HepG2 (cell line): ENCODE results near the gene ZMYND8. TPM values are rescaled to one million over a fixed set of nuclear protein-coding genes. Genes with fewer than 3 reads are reported as not detected.

ENCODE experiments used
- CBFB ChIP-seq: sonication (generic); formaldehyde crosslinking; IDR thresholded peaks from 2 replicates; pipeline ENCODE4 v1.4.0; 2020; ENCODE audit warnings: missing genetic modification reagents
- CHD4 ChIP-seq: fragments of 200-600 bp; sonication (generic); IDR thresholded peaks from 2 replicates; pipeline ENCODE4 v1.7.0; 2017; ENCODE audit warnings: mild to moderate bottlenecking, low read length, borderline replicate concordance
- EZH2 ChIP-seq: conservative IDR thresholded peaks from 2 replicates; pipeline ENCODE4 v1.6.1; 2012; ENCODE audit warnings: mild to moderate bottlenecking, low read depth, low read length, moderate library complexity
- ISX ChIP-seq: sonication (generic); formaldehyde crosslinking; conservative IDR thresholded peaks from 2 replicates; pipeline ENCODE4 v1.5.0; 2020; ENCODE audit warnings: missing genetic modification reagents
- NCOA2 ChIP-seq: sonication (generic); formaldehyde crosslinking; IDR thresholded peaks from 2 replicates; pipeline ENCODE4 v1.8.0; 2022; ENCODE audit warnings: inconsistent platforms
- NFATC3 ChIP-seq: sonication (generic); formaldehyde crosslinking; IDR thresholded peaks from 2 replicates; pipeline ENCODE4 v1.5.1; 2020; ENCODE audit warnings: mild to moderate bottlenecking, missing genetic modification reagents
- POLR2A ChIP-seq, 2 experiments: IDR thresholded peaks; 2 replicates each; pipeline ENCODE4 v1.6.1; 2011; ENCODE audit warnings: low read depth in 2 of 2, low read length in 2 of 2, mild to moderate bottlenecking in 1 of 2, moderate library complexity in 1 of 2; ENCODE audit not compliant: insufficient read depth in 1 of 2
- SALL1 ChIP-seq: sonication (generic); formaldehyde crosslinking; IDR thresholded peaks from 2 replicates; pipeline ENCODE4 v1.8.0; 2022; ENCODE audit warnings: mild to moderate bottlenecking, missing genetic modification reagents
- STAT5B ChIP-seq: sonication (generic); formaldehyde crosslinking; IDR thresholded peaks from 2 replicates; pipeline ENCODE4 v1.4.0; 2020; ENCODE audit warnings: missing genetic modification reagents
- TFDP2 ChIP-seq: sonication (generic); formaldehyde crosslinking; IDR thresholded peaks from 2 replicates; pipeline ENCODE4 v1.4.0; 2020; ENCODE audit warnings: missing genetic modification reagents
- TRIM24 ChIP-seq: sonication (generic); formaldehyde crosslinking; IDR thresholded peaks from 2 replicates; pipeline ENCODE4 v1.8.0; 2022; ENCODE audit warnings: mild to moderate bottlenecking, missing genetic modification reagents
- ZBTB21 ChIP-seq: sonication (generic); formaldehyde crosslinking; IDR thresholded peaks from 2 replicates; pipeline ENCODE4 v1.4.0; 2020; ENCODE audit warnings: missing genetic modification reagents
- ZBTB43 ChIP-seq: sonication (generic); formaldehyde crosslinking; conservative IDR thresholded peaks from 2 replicates; pipeline ENCODE4 v1.4.0; 2020; ENCODE audit warnings: missing genetic modification reagents
- ZC3H4 ChIP-seq: sonication (generic); formaldehyde crosslinking; IDR thresholded peaks from 2 replicates; pipeline ENCODE4 v1.4.0; 2020; ENCODE audit warnings: missing genetic modification reagents, borderline replicate concordance
- ZNF230 ChIP-seq: sonication (generic); formaldehyde crosslinking; IDR thresholded peaks from 2 replicates; pipeline ENCODE4 v1.4.0; 2020; ENCODE audit warnings: mild to moderate bottlenecking, missing genetic modification reagents
- ZNF501 ChIP-seq: sonication (generic); formaldehyde crosslinking; IDR thresholded peaks from 2 replicates; pipeline ENCODE4 v1.5.1; 2020; ENCODE audit warnings: mild to moderate bottlenecking, moderate library complexity, missing genetic modification reagents
- ZNF761 ChIP-seq: sonication (generic); formaldehyde crosslinking; conservative IDR thresholded peaks from 2 replicates; pipeline ENCODE4 v1.4.0; 2020; ENCODE audit warnings: mild to moderate bottlenecking, missing genetic modification reagents
- ZNF891 ChIP-seq: sonication (generic); formaldehyde crosslinking; IDR thresholded peaks from 2 replicates; pipeline ENCODE4 v1.5.0; 2020; ENCODE audit warnings: mild to moderate bottlenecking, missing genetic modification reagents
- ZSCAN31 ChIP-seq: sonication (generic); formaldehyde crosslinking; IDR thresholded peaks from 2 replicates; pipeline ENCODE4 v1.5.0; 2020; ENCODE audit warnings: low read depth, mild to moderate bottlenecking, missing genetic modification reagents
- polyA plus RNA-seq, 8 experiments: library from polyadenylated mRNA; depleted of rRNA in 3 of 8; stranded (reverse) in 7 of 8; unstranded in 1 of 8; fragments of >200 nt; fragmentation: Illumina TruSeq in 4 of 8; extraction: Trizol in 4 of 8; gene quantifications; 2 replicates each; pipeline versions ENCODE4 v1.2.1 to v1.2.3, GENCODE V29; 2011 to 2016; ENCODE audit warnings: low read depth in 4 of 8, missing spikeins in 1 of 8, mixed read lengths in 1 of 8; ENCODE audit not compliant: insufficient read depth in 1 of 8
- total RNA-seq, 5 experiments: library from RNA; depleted of rRNA; stranded (reverse); fragments of >200 nt; fragmentation: Illumina TruSeq; extraction: Trizol; gene quantifications; 2 replicates each; pipeline ENCODE4 v1.2.3, GENCODE V29; 2016; ENCODE audit warnings: low read depth in 1 of 5
- TF ChIP-seq, protein P1 (sequence below): sonication (generic); formaldehyde crosslinking; IDR thresholded peaks from 2 replicates; pipeline ENCODE4 v1.4.0; 2020; ENCODE audit warnings: missing genetic modification reagents, mild to moderate bottlenecking, borderline replicate concordance
- TF ChIP-seq, protein P2 (sequence below): sonication (generic); formaldehyde crosslinking; IDR thresholded peaks from 2 replicates; pipeline ENCODE4 v1.4.0; 2020; ENCODE audit warnings: missing genetic modification reagents
- TF ChIP-seq, protein P3 (sequence below): sonication (generic); formaldehyde crosslinking; IDR thresholded peaks from 2 replicates; pipeline ENCODE4 v1.5.0; 2020; ENCODE audit warnings: mild to moderate bottlenecking, missing genetic modification reagents, moderate library complexity

ZMYND8 gene
- total and polyA plus RNA-seq, 2 of the 13 experiments (the other 11 are each of a cell fraction or from before 2014, with no cell fraction given): 53.9 to 84.7 TPM

- TF ChIP-seq, protein P1, sequence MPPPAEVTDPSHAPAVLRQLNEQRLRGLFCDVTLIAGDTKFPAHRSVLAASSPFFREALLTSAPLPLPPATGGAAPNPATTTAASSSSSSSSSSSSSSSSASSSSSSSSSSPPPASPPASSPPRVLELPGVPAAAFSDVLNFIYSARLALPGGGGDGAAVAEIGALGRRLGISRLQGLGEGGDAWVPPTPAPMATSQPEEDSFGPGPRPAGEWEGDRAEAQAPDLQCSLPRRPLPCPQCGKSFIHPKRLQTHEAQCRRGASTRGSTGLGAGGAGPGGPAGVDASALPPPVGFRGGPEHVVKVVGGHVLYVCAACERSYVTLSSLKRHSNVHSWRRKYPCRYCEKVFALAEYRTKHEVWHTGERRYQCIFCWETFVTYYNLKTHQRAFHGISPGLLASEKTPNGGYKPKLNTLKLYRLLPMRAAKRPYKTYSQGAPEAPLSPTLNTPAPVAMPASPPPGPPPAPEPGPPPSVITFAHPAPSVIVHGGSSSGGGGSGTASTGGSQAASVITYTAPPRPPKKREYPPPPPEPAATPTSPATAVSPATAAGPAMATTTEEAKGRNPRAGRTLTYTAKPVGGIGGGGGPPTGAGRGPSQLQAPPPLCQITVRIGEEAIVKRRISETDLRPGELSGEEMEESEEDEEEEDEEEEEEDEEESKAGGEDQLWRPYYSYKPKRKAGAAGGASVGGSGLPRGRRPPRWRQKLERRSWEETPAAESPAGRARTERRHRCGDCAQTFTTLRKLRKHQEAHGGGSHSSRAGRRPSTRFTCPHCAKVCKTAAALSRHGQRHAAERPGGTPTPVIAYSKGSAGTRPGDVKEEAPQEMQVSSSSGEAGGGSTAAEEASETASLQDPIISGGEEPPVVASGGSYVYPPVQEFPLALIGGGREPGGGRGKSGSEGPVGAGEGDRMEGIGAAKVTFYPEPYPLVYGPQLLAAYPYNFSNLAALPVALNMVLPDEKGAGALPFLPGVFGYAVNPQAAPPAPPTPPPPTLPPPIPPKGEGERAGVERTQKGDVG (CRISPR knock-in tag): peak; percentile 11; the same call in 1 of the 2 replicates
- TF ChIP-seq, protein P2, sequence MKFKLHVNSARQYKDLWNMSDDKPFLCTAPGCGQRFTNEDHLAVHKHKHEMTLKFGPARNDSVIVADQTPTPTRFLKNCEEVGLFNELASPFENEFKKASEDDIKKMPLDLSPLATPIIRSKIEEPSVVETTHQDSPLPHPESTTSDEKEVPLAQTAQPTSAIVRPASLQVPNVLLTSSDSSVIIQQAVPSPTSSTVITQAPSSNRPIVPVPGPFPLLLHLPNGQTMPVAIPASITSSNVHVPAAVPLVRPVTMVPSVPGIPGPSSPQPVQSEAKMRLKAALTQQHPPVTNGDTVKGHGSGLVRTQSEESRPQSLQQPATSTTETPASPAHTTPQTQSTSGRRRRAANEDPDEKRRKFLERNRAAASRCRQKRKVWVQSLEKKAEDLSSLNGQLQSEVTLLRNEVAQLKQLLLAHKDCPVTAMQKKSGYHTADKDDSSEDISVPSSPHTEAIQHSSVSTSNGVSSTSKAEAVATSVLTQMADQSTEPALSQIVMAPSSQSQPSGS (CRISPR knock-in tag): no peak
- TF ChIP-seq CBFB (CRISPR knock-in tag) (no peak), ZC3H4 (CRISPR knock-in tag) (no peak), ZBTB43 (no peak), ZNF891 (no peak), POLR2A (IDR thresholded peaks at IDR 0.05; ENCODE audit: insufficient read depth in 1 of 2, low read depth in 2 of 2, low read length in 2 of 2) (no peak), ZNF230 (no peak), CHD4 (no peak), NCOA2 (no peak), EZH2 (no peak), SALL1 (CRISPR knock-in tag) (0 out of 2 replicates have a peak, but pooled peaks have one; percentile 25), TRIM24 (no peak), ZSCAN31 (no peak), TFDP2 (no peak), ZBTB21 (no peak; the same call in 1 of the 2 replicates), ZNF761 (CRISPR knock-in tag) (no peak), STAT5B (CRISPR knock-in tag) (no peak), ISX (CRISPR knock-in tag) (no peak), NFATC3 (CRISPR knock-in tag) (no peak), ZNF501 (CRISPR knock-in tag) (no peak)
- TF ChIP-seq, protein P3, sequence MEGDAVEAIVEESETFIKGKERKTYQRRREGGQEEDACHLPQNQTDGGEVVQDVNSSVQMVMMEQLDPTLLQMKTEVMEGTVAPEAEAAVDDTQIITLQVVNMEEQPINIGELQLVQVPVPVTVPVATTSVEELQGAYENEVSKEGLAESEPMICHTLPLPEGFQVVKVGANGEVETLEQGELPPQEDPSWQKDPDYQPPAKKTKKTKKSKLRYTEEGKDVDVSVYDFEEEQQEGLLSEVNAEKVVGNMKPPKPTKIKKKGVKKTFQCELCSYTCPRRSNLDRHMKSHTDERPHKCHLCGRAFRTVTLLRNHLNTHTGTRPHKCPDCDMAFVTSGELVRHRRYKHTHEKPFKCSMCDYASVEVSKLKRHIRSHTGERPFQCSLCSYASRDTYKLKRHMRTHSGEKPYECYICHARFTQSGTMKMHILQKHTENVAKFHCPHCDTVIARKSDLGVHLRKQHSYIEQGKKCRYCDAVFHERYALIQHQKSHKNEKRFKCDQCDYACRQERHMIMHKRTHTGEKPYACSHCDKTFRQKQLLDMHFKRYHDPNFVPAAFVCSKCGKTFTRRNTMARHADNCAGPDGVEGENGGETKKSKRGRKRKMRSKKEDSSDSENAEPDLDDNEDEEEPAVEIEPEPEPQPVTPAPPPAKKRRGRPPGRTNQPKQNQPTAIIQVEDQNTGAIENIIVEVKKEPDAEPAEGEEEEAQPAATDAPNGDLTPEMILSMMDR: no peak
These were observed 23.1 kb upstream of the ZMYND8 start (continued) for GRCh38 chr20:47379433-47380150.
